GM12872 (cell line): ENCODE results near the gene TFCP2L1.

Source experiments
- CTCF ChIP-seq: IDR thresholded peaks from 3 replicates; pipeline ENCODE4 v1.5.1; 2011; ENCODE audit warnings: low read depth, mild to moderate bottlenecking, low read length, moderate library complexity; ENCODE audit not compliant: insufficient read depth

TFCP2L1 gene

GRCh38 chr2:121242175-121242875 lies 42.7 kb downstream of the TFCP2L1 start:
- TF ChIP-seq CTCF, result no peak

- TF ChIP-seq CTCF, result no peak
These were observed 43.5 kb downstream of the TFCP2L1 start for GRCh38 chr2:121241466-121241865.

- TF ChIP-seq CTCF, result no peak
These were observed 44.6 kb downstream of the TFCP2L1 start for GRCh38 chr2:121240436-121240835.

GRCh38 chr2:121239969-121240368 lies 45.0 kb downstream of the TFCP2L1 start:
- no peak for TF ChIP-seq CTCF

- no peak for TF ChIP-seq CTCF
These were observed 45.5 kb downstream of the TFCP2L1 start for GRCh38 chr2:121239471-121239870.

GRCh38 chr2:121238828-121239227 lies 46.2 kb downstream of the TFCP2L1 start:
- no peak for TF ChIP-seq CTCF

- TF ChIP-seq CTCF, result no peak
These were observed 46.9 kb downstream of the TFCP2L1 start for GRCh38 chr2:121237980-121238665.
